GM19035 (cell line): ENCODE results near the gene ZNF609.

Experiments
- ATAC-seq: cut with Tn5 transposase; IDR thresholded peaks from one replicate; pipeline ENCODE4 v1.9.1; 2021; ENCODE audit not compliant: unreplicated experiment

The ZNF609 gene, protein sequence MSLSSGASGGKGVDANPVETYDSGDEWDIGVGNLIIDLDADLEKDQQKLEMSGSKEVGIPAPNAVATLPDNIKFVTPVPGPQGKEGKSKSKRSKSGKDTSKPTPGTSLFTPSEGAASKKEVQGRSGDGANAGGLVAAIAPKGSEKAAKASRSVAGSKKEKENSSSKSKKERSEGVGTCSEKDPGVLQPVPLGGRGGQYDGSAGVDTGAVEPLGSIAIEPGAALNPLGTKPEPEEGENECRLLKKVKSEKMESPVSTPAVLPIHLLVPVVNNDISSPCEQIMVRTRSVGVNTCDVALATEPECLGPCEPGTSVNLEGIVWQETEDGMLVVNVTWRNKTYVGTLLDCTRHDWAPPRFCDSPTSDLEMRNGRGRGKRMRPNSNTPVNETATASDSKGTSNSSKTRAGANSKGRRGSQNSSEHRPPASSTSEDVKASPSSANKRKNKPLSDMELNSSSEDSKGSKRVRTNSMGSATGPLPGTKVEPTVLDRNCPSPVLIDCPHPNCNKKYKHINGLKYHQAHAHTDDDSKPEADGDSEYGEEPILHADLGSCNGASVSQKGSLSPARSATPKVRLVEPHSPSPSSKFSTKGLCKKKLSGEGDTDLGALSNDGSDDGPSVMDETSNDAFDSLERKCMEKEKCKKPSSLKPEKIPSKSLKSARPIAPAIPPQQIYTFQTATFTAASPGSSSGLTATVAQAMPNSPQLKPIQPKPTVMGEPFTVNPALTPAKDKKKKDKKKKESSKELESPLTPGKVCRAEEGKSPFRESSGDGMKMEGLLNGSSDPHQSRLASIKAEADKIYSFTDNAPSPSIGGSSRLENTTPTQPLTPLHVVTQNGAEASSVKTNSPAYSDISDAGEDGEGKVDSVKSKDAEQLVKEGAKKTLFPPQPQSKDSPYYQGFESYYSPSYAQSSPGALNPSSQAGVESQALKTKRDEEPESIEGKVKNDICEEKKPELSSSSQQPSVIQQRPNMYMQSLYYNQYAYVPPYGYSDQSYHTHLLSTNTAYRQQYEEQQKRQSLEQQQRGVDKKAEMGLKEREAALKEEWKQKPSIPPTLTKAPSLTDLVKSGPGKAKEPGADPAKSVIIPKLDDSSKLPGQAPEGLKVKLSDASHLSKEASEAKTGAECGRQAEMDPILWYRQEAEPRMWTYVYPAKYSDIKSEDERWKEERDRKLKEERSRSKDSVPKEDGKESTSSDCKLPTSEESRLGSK (N-terminal part only)

GRCh38 chr15:64460206-64460723 lies at the start of gene ZNF609:
ZNF609 (plus strand) TSS chr15:64460578; CDS start chr15:64499420, 38,842 bp downstream.
- ATAC-seq: peak; percentile 60

DNA sequence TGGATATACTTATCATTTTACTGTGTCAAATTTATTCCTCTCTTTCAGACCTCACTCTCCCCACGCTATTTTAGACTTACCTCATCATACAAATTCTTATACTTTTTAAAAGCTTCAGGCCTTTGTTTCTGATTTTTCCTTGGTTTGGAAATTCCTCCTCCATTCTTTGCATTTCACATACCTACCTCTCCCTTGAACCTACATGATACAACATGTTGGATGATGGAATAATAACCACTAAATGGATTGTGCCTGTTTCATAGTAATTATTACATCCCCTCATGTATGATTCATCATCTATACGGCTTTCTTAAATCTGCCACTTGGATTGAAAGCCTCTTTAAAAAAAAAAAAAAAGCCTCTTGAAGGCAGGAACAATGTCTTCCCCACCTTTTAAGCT lies 48.2 kb upstream of the ZNF609 start:
- no peak for ATAC-seq

GRCh38 chr15:64422697-64423096 lies 37.7 kb upstream of the ZNF609 start:
- ATAC-seq: no peak

- no peak for ATAC-seq
Measured at GRCh38 chr15:64423970-64424369, 36.4 kb upstream of the ZNF609 start.

GRCh38 chr15:64425221-64425620 lies 35.2 kb upstream of the ZNF609 start:
- no peak for ATAC-seq

DNA sequence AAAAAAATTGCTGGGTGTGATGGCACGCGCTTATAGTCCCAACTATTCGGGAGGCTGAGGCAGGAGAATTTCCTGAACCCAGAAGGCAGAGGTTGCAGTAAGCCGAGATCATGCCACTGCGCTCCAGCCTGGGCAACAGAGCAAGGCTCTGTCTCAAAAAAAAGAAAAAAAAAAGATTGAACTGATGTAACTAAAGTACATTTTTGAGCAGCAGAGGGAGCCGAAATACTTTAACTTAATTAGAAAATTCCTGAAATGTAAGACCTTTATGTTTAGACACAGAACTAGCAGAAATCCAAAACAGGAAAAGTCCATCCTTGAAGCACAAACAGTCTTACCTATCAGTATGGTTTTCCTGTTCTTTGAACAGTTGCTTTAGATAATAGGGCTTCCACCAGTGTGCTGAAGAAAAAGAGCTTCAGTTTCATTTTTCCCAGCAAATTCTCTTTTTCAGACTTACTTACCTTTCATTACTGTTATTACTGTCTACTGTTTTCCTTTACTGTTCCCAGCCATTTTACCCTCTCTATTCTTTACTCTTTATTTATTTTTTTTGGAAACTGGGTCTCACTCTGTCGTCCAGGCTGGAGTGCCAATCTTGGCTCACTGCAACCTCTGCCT lies 33.4 kb upstream of the ZNF609 start:
- no peak for ATAC-seq

DNA sequence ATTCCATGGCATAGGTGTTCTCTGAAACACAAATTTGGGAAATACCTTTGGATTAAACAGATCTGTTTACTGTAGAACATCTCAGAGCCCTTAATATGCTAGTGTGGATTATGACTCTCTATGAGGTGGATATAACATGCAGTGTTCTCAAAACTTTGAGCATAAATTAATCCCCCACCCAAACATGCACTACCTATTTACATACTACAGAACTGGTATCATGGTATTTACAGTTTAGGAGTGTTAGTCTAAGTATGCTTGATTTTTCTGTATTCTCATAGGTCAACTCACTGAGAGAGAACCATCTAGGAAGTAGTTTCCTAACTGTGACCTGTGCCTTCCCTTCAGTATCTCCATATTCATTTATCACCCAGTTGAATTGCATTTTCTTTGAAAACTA lies 30.9 kb upstream of the ZNF609 start:
- no peak for ATAC-seq

DNA sequence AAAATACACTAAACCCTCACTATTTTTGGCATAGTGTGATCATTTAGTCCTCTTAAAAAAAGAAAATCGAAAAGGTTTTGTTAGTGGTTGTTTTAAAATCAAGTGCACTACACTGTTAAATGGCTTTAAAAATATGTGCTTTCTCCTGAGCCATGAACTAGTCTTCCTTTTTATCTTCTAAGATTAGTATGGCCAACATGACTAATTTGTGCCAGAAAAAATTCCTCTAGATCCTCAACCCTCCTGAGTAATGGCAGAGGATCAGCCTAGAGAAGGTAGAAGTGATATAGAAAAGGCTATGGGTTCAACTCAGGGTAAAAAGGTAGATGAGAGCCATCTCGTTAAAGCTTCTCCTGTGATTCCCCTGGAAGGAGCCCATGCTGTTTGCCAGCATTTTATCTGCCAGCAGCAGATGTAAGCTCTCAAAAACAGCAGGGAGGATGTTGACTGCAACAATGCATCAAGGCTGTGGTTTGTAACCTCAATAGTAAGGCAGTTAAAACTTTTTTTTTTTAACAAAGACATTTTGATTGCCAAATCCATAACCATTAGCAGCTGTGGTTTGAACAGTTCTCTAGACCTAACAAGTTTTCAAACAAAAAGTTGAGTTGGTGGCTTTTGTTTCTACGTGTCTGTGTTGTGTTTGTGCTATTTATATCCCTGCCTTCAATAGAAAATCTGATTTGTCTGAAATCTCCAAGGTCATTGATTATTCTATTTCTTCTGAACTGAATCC lies 30.2 kb upstream of the ZNF609 start:
- no peak for ATAC-seq

- no peak for ATAC-seq
Measured at GRCh38 chr15:64437982-64438381, 22.4 kb upstream of the ZNF609 start.

- no peak for ATAC-seq
Measured at GRCh38 chr15:64438653-64439447, 21.5 kb upstream of the ZNF609 start.

GRCh38 chr15:64441852-64442251 lies 18.5 kb upstream of the ZNF609 start:
- ATAC-seq: no peak

GRCh38 chr15:64443016-64443415 lies 17.4 kb upstream of the ZNF609 start:
- ATAC-seq: no peak

GRCh38 chr15:64443747-64444621 lies 16.4 kb upstream of the ZNF609 start:
- ATAC-seq: no peak

GRCh38 chr15:64444836-64445235 lies 15.5 kb upstream of the ZNF609 start:
- no peak for ATAC-seq

- ATAC-seq: no peak
Measured at GRCh38 chr15:64447536-64448315, 12.7 kb upstream of the ZNF609 start.

GRCh38 chr15:64452988-64453688 lies 7.2 kb upstream of the ZNF609 start:
- ATAC-seq: no peak

DNA sequence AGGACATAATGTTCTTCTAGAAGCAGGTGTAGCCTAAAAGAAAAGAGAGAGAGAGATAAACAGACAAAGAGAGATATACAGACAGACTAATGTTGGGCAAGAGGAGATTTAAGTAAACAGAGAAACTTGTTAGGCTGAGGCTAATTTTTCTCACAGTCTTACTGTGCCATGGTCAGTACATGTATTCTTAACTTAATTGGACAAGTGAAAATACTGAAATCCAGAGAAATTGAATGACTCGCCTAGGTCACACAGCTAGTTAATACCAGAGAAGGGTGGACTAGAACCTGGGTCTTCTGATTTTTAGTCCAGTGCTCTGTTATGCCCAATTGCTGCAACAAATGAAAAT lies 6.7 kb upstream of the ZNF609 start:
- ATAC-seq: no peak
